CD14-positive monocyte (primary cell): Measurements from ENCODE around the gene LTO1. TPM values are rescaled to one million over a fixed set of nuclear protein-coding genes. Genes with fewer than 3 reads are reported as not detected.

ENCODE experiments used
- DNase-seq, 3 donors: peaks; one replicate each; pipeline ENCODE4 v3.0.0-alpha.2; 2011 to 2022
- H2AFZ ChIP-seq: 2 replicates; pipeline ENCODE4 v1.6.0; 2012; ENCODE audit warnings: mild to moderate bottlenecking, low read depth, low read length, inconsistent platforms; ENCODE audit not compliant: insufficient read depth, poor library complexity, severe bottlenecking
- H3K27ac ChIP-seq, 2 donors: 1 replicate in 1 of 2; 2 replicates in 1 of 2; pipeline ENCODE4 v1.5.1; 2012 to 2013; ENCODE audit warnings: low read length in 2 of 2, control low read depth in 1 of 2, inconsistent platforms in 1 of 2, low read depth in 1 of 2, mild to moderate bottlenecking in 1 of 2
- H3K27me3 ChIP-seq, 2 donors: one replicate each; pipeline versions ENCODE4 v1.6.0 to v1.6.1; 2011 to 2013; ENCODE audit warnings: low read length in 2 of 2; ENCODE audit not compliant: control insufficient read depth in 2 of 2, insufficient read depth in 2 of 2
- H3K36me3 ChIP-seq, 2 donors: replicated peaks in 1 of 2; 1 replicate in 1 of 2; 2 replicates in 1 of 2; pipeline versions ENCODE4 v1.5.1 to v1.6.1; 2012 to 2013; ENCODE audit warnings: low read length in 2 of 2, control low read depth in 1 of 2, inconsistent platforms in 1 of 2, mild to moderate bottlenecking in 1 of 2; ENCODE audit not compliant: insufficient read depth in 2 of 2, control insufficient read depth in 1 of 2
- H3K4me1 ChIP-seq, 2 donors: 1 replicate in 1 of 2; 2 replicates in 1 of 2; pipeline versions ENCODE4 v1.5.1 to v1.6.1; 2012 to 2013; ENCODE audit warnings: low read length in 2 of 2, control low read depth in 1 of 2, inconsistent platforms in 1 of 2, mild to moderate bottlenecking in 1 of 2, moderate library complexity in 1 of 2; ENCODE audit not compliant: insufficient read depth in 2 of 2, control insufficient read depth in 1 of 2
- H3K4me2 ChIP-seq: replicated peaks from 2 replicates; pipeline ENCODE3; 2012; ENCODE audit warnings: low read length, moderate library complexity, mild to moderate bottlenecking; ENCODE audit not compliant: poor library complexity, severe bottlenecking; ENCODE audit errors: extremely low read depth
- H3K4me3 ChIP-seq, 3 experiments: fragments of 200-600 bp in 1 of 3; sonication (generic) in 1 of 3; replicated peaks in 1 of 3; 1 replicate in 2 of 3; 2 replicates in 1 of 3; pipeline ENCODE4 v1.5.1; 2011 to 2013; ENCODE audit warnings: low read length in 3 of 3, mild to moderate bottlenecking in 3 of 3, control low read depth in 2 of 3, low read depth in 2 of 3, inconsistent platforms in 1 of 3, moderate library complexity in 1 of 3
- H3K79me2 ChIP-seq: 2 replicates; pipeline ENCODE4 v1.6.0; 2012; ENCODE audit warnings: mild to moderate bottlenecking, control low read depth, inconsistent platforms, low read length, moderate library complexity; ENCODE audit not compliant: insufficient read depth
- H3K9ac ChIP-seq: 2 replicates; pipeline ENCODE4 v1.6.0; 2017; ENCODE audit warnings: low read length, mild to moderate bottlenecking; ENCODE audit not compliant: insufficient read depth, poor library complexity, severe bottlenecking
- H3K9me3 ChIP-seq, 2 donors: replicated peaks in 1 of 2; 1 replicate in 1 of 2; 2 replicates in 1 of 2; pipeline versions ENCODE4 v1.5.1 to v1.6.1; 2012 to 2013; ENCODE audit warnings: low read length in 2 of 2, control low read depth in 1 of 2; ENCODE audit not compliant: control insufficient read depth in 1 of 2, insufficient read depth in 1 of 2
- H4K20me1 ChIP-seq: 2 replicates; pipeline ENCODE4 v1.6.0; 2012; ENCODE audit warnings: mild to moderate bottlenecking, low read length, control low read depth, moderate library complexity; ENCODE audit not compliant: insufficient read depth
- H3K27ac Mint-ChIP-seq, 7 donors: one replicate each; pipeline ENCODE4 v1.8.0; 2020; ENCODE audit warnings: mild to moderate bottlenecking in 7 of 7, mixed read lengths in 7 of 7, moderate library complexity in 6 of 7, inconsistent platforms in 2 of 7
- H3K27me3 Mint-ChIP-seq, 3 donors: one replicate each; pipeline ENCODE4 v1.8.0; 2021 to 2022; ENCODE audit warnings: low read depth in 3 of 3, mild to moderate bottlenecking in 3 of 3, mixed read lengths in 3 of 3, moderate library complexity in 3 of 3, inconsistent platforms in 1 of 3
- H3K36me3 Mint-ChIP-seq, 2 donors: one replicate each; pipeline ENCODE4 v1.8.0; 2020; ENCODE audit warnings: mixed read lengths in 2 of 2, inconsistent platforms in 1 of 2, mild to moderate bottlenecking in 1 of 2
- H3K4me1 Mint-ChIP-seq: one replicate; pipeline ENCODE4 v1.8.0; 2020; ENCODE audit warnings: mild to moderate bottlenecking, mixed read lengths
- H3K4me3 Mint-ChIP-seq, 2 donors: one replicate each; pipeline ENCODE4 v1.8.0; 2020; ENCODE audit warnings: mild to moderate bottlenecking in 2 of 2, mixed read lengths in 2 of 2, moderate library complexity in 1 of 2
- H3K9me3 Mint-ChIP-seq, 7 donors: one replicate each; pipeline ENCODE4 v1.8.0; 2020 to 2022; ENCODE audit warnings: mixed read lengths in 7 of 7, mild to moderate bottlenecking in 6 of 7, moderate library complexity in 6 of 7, inconsistent platforms in 2 of 7
- CTCF ChIP-seq: fragments of 200-600 bp; IDR thresholded peaks from one replicate; pipeline ENCODE4 v1.8.0; 2022; ENCODE audit warnings: antibody characterized with exemption, mild to moderate bottlenecking
- WGBS: methylation state at CpG from one replicate; pipeline ENCODE4 v1.1.5; 2013; ENCODE audit warnings: missing lambda C conversion rate; ENCODE audit not compliant: insufficient coverage; 5-methylcytosine and 5-hydroxymethylcytosine counted together
- intact Hi-C, 2 donors: fragments of 100-400 bp; cut with micrococcal nuclease; formaldehyde crosslinking; loops; one replicate each; pipeline versions ENCODE4 v1.15.0 to v1.15.1; 2023
- polyA plus RNA-seq, 3 donors: library from polyadenylated mRNA; depleted of rRNA in 1 of 3; unstranded in 2 of 3; stranded (reverse) in 1 of 3; fragments of 300-500 nt in 2 of 3; fragments of >200 nt in 1 of 3; fragmentation: Illumina TruSeq in 2 of 3; gene quantifications; 1 replicate in 2 of 3; 2 replicates in 1 of 3; pipeline ENCODE4 v1.2.3, GENCODE V29; 2012 to 2021

The LTO1 gene
- polyA plus RNA-seq, 3 donors = 3.9 to 27.1 (median 5.2) TPM

GRCh38 chr11:69637941-69638871 is 36.9 kb downstream of the LTO1 start:
- no peak for TF ChIP-seq CTCF
- no peak overlapping the region for H3K9ac ChIP-seq
- H3K4me3 Mint-ChIP-seq = peak overlapping the region in 1 of 2 donors; percentile 87
- no peaks in the 10 kb centered on the region for H4K20me1 ChIP-seq
- H3K79me2 ChIP-seq = no peaks in the 10 kb centered on the region
- H3K9me3 Mint-ChIP-seq = peaks cover 0 to 27% (median 10%) of the 10 kb centered on the region in 7 donors
- H3K4me1 Mint-ChIP-seq = peaks cover 34% of the 10 kb centered on the region
- no peak overlapping the region for H3K27ac Mint-ChIP-seq
- peaks cover 65 to 94% (median 78%) of the 10 kb centered on the region in 3 donors for H3K27me3 Mint-ChIP-seq
- peaks cover 0 to 22% of the 10 kb centered on the region in 2 donors for H3K9me3 ChIP-seq
- H3K36me3 ChIP-seq = no peaks in the 10 kb centered on the region
- no peak for DNase-seq
- no peak overlapping the region for H3K27ac ChIP-seq
- peaks cover 46 to 58% of the 10 kb centered on the region in 2 donors for H3K4me1 ChIP-seq
- H3K4me3 ChIP-seq = peak overlapping the region in 1 of 3 experiments; percentile 34
- H3K27me3 ChIP-seq = peaks cover 51 to 84% of the 10 kb centered on the region in 2 donors
- 1% methylated on average over 70 of the region's 78 CpGs for WGBS
- H3K36me3 Mint-ChIP-seq = peaks cover 2 to 3% of the 10 kb centered on the region in 2 donors
- H3K4me2 ChIP-seq = peak overlapping the region; percentile 55
- H2AFZ ChIP-seq = no peak overlapping the region
- intact Hi-C loops = no loop called here

DNA sequence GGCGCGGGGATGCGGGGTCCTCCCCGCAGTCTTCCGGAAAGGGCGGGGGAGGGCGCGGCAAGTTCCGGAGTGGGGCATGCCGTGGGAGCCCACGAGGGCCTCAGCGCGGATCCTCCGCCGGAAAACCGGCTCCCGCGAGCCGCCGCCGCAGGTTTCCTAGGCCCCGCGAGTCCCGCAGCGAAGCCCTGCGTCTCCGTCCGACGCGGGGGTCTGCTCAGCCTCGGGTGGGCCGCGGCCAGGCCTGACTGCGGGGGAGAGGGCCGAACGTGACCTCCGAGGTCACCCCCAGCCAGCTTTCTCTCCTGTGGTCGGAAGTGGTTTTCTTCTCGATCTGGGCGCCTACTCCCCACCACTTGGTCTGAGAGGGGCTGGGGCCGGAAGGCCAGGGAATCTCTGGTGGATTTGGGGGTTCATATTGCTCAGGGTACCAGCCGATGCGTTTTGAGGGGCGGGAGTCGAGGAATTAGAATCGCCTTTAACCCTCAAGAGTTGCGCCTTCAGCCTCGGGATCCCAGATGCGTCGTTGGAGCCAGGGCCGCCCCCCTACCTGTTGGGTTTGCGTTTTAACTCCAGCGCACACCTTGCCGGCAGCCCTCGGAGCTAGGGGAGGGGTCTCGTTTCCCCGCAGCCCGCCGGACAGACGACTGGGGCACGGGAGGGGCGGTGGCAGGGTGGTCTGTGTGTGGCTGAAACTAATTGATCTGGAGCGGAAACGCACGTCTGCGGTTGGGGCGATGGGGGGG is 37.8 kb downstream of the LTO1 start:
- Histone ChIP-seq H3K9ac (no peak overlapping the region), H4K20me1 (no peaks in the 10 kb centered on the region), H3K4me2 (no peak overlapping the region), H3K27me3 (peaks cover 51 to 84% of the 10 kb centered on the region in 2 donors), H3K36me3 (no peaks in the 10 kb centered on the region), H2AFZ (no peak overlapping the region), H3K27ac (no peak overlapping the region), H3K9me3 (peaks cover 0 to 22% of the 10 kb centered on the region in 2 donors), H3K4me3 (no peak overlapping the region), H3K4me1 (peaks cover 43 to 52% of the 10 kb centered on the region in 2 donors), H3K79me2 (no peaks in the 10 kb centered on the region)
- under 1% methylated on average over 62 of the region's 67 CpGs for WGBS
- H3K36me3 Mint-ChIP-seq = peaks cover 2 to 3% of the 10 kb centered on the region in 2 donors
- no peak overlapping the region for H3K27ac Mint-ChIP-seq
- intact Hi-C loops = no loop called here
- TF ChIP-seq CTCF = no peak
- peaks cover 66 to 95% (median 79%) of the 10 kb centered on the region in 3 donors for H3K27me3 Mint-ChIP-seq
- H3K4me3 Mint-ChIP-seq = peak overlapping the region in 1 of 2 donors; percentile 82
- H3K4me1 Mint-ChIP-seq = peaks cover 34% of the 10 kb centered on the region
- no peak for DNase-seq
- peaks cover 0 to 27% (median 10%) of the 10 kb centered on the region in 7 donors for H3K9me3 Mint-ChIP-seq
